HG03039 (cell line): ENCODE data around the gene LAMA5.

Experiments used
- ATAC-seq: cut with Tn5 transposase; IDR thresholded peaks from one replicate; pipeline ENCODE4 v1.9.1; 2021; ENCODE audit warnings: mild to moderate bottlenecking, moderate library complexity; ENCODE audit not compliant: unreplicated experiment

Gene LAMA5

GRCh38 chr20:62370807-62371587 lies 3.9 kb upstream of the LAMA5 start:
- no peak for ATAC-seq

- no peak for ATAC-seq
These were observed 3.1 kb upstream of the LAMA5 start for GRCh38 chr20:62370115-62370806.

GRCh38 chr20:62369815-62370114 lies 2.7 kb upstream of the LAMA5 start:
- ATAC-seq: no peak

DNA sequence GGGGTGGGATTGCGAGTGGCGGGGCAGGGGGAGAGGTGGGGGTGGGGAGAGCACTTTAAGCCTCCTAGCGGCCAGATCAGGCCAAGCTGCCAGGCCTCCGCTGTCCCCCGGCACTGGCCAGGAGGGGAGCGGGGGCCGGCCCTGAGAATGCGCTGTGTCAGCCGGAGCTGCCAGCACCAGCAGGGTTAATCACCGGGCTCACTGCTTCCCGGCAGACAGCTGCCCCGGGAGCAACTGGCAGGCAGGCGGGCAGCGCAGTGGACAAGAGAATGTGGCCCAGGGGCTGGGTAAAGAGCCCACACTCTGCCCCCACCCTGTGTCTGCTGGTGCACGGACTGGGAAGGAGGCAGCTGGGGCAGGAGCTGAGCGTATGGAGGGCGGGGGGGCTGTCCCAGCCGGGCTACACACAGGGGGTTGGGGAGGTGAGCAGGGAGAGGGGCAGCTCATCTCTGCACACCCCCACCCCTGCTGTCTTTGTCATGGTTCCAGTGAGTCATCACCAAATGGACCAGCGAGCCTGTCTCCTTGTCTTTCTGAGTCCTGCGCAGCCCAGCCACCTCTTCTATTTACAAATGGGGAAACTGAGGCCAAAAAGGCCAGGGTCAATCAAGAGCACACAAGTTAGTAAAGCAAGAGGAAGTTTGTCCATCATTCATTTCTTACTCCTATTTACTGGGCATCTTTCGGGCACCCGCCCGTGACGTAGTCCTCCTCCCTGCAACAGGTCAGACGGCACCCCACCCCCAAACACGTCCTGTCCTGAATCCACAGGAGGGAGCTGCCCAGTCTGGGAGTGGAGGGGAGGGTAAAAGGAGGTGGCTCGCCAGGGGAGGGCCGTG lies 2.1 kb upstream of the LAMA5 start:
- no peak for ATAC-seq

- ATAC-seq: no peak
These were observed 1.4 kb upstream of the LAMA5 start for GRCh38 chr20:62368392-62368975.

DNA sequence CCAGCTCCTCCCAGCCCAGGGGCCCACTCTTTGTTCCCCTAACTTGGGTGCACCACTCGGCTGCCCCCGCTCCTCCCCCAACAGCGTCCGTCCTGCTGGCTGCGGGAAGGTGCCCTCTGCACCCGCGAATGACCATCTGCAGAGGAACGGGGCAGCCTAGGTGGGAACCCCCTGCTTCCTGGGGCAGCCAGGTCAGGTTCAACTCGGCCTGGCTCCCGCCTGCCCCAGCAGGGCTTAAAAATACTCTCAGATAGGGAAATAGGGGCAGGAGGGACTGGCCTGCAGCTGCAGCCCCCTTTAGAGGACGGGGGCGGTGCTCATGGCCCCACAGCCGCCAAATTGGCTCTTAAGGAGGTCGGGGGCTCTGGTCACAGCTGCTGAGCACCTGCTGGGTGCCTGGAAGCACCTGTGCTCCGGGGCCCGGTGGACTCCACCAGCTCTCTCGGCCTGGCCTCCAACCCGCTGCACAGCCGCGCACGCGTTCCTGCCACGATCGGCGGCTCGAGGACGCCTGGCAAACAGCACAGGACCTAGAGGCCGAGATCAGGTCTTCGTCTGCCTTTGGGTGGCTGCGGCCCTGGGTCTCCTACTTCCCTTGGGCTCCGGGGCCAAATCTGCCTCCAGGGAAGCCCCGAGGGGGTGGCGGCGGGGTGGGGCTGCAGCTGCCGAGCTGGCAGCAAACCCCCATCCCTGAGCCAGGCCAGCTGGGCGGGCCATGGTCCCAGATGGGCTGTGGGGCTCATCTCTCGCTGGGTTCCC lies 700 bp upstream of the LAMA5 start:
- ATAC-seq: no peak

GRCh38 chr20:62366370-62367135 lies 559 bp downstream of the LAMA5 start:
- no peak for ATAC-seq

DNA sequence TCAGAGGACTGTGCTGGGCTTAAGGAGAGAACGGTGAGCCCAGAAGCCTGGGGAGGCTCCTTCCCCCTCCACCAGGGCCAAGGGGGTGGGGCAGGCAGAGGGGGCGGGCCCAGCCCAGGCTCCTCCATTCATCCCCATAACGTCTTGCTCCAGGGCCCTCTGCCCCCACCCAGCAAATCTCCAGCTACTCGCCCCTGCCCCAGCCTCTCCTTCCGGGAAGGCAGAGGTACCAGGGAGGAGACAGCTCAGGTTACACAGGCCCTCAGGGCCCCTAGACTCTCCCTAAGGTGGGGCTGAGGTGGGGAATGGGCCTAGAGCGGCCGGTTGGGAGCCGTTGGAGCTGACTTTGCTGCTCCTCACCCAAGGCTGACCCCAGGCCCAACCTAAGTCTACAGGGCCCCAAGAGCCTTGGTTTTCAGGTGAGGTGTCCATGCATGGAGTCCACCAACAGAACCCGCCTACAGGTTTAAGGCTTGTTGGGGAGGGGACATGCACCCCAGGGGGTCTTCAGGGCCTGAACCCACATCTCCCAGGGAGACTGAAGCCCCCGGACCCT lies 1.2 kb downstream of the LAMA5 start:
- ATAC-seq: no peak

- no peak for ATAC-seq
These were observed 2.0 kb downstream of the LAMA5 start for GRCh38 chr20:62364911-62365736.

- ATAC-seq: no peak
These were observed 2.9 kb downstream of the LAMA5 start for GRCh38 chr20:62363920-62364851.

GRCh38 chr20:62362991-62363919 lies 3.9 kb downstream of the LAMA5 start:
- no peak for ATAC-seq

DNA sequence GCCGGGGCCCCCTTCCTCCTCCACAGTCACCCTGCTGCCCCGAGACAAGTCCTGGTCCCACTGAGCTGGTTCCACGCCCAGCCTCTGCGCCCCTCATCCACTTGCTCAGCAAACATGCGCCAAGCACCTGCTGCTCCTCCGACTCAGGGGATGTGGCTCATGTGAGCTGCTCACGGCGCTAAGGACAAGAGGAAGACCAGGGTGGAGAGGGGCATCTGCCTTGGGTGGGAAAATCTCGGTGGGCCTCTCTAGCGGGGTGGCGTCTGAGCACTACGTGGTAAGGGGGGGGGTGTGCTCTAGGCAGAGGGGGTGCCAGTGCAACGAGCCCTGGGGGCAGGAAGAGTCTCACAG lies 4.5 kb downstream of the LAMA5 start:
- ATAC-seq: no peak

GRCh38 chr20:62361799-62362589 lies 5.1 kb downstream of the LAMA5 start:
- ATAC-seq: no peak

GRCh38 chr20:62360854-62361798 lies 6.0 kb downstream of the LAMA5 start:
- no peak for ATAC-seq
